GM12891 (cell line): ENCODE measurements around the gene PLEKHS1.

Source experiments
- POLR2A ChIP-seq: IDR thresholded peaks from 2 replicates; pipeline ENCODE4 v1.6.1; 2011; ENCODE audit warnings: low read depth, low read length, control low read depth
- SPI1 ChIP-seq: IDR thresholded peaks from 2 replicates; pipeline ENCODE4 v1.6.1; 2011; ENCODE audit warnings: low read depth, low read length, control low read depth

DNA sequence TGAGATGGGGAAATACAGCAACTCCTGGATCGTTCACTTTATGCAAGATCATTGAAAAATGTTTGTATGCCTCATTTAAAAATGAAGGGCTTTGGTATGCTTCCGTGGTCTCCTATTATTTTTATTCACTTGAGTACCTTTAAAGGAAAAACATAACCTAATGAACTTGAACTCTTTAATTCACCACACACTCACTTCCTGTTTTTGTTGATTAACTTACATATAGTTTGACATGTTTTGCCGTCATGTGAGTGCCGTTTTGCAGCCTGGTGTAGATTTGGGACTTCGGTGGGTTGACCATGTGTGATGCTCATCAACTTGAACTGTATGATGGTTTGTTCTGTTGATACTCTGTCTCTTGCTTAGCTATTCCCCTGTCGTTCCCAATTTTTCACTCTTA, 42.8 kb upstream of the PLEKHS1 start:
- TF ChIP-seq SPI1 (peak; percentile 61), POLR2A (no peak)
